ENCODE data around the gene PEDS1. TPM values are rescaled to one million over a fixed set of nuclear protein-coding genes. Genes with fewer than 3 reads are reported as not detected.

The PEDS1 gene
- total and polyA plus RNA-seq, 2 of the 13 experiments (the other 11 are each of a cell fraction or from before 2014, with no cell fraction given), result 30.5 to 93.9 TPM

DNA sequence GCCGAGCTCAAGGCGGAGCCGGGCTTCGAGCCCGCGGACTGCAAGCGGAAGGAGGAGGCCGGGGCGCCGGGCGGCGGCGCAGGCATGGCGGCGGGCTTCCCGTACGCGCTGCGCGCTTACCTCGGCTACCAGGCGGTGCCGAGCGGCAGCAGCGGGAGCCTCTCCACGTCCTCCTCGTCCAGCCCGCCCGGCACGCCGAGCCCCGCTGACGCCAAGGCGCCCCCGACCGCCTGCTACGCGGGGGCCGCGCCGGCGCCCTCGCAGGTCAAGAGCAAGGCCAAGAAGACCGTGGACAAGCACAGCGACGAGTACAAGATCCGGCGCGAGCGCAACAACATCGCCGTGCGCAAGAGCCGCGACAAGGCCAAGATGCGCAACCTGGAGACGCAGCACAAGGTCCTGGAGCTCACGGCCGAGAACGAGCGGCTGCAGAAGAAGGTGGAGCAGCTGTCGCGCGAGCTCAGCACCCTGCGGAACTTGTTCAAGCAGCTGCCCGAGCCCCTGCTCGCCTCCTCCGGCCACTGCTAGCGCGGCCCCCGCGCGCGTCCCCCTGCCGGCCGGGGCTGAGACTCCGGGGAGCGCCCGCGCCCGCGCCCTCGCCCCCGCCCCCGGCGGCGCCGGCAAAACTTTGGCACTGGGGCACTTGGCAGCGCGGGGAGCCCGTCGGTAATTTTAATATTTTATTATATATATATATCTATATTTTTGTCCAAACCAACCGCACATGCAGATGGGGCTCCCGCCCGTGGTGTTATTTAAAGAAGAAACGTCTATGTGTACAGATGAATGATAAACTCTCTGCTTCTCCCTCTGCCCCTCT lies 38.2 kb upstream of the PEDS1 start (continued):
- TF ChIP-seq GPN1 (CRISPR knock-in tag; IDR thresholded peaks at IDR 0.05; ENCODE audit: borderline replicate concordance), result 0 out of 2 replicates have a peak, but pooled peaks have one; percentile 20
- TF ChIP-seq YY1 (IDR thresholded peaks at IDR 0.05; ENCODE audit: insufficient read depth, insufficient replicate concordance, low read depth, low read length), result peak; percentile 85
- no peak for TF ChIP-seq ZNF354B (CRISPR knock-in tag; IDR thresholded peaks at IDR 0.05)
- peak; percentile 88 for TF ChIP-seq POLR2G (IDR thresholded peaks at IDR 0.05; ENCODE audit: low read depth, low read length)
- TF ChIP-seq, protein P1, sequence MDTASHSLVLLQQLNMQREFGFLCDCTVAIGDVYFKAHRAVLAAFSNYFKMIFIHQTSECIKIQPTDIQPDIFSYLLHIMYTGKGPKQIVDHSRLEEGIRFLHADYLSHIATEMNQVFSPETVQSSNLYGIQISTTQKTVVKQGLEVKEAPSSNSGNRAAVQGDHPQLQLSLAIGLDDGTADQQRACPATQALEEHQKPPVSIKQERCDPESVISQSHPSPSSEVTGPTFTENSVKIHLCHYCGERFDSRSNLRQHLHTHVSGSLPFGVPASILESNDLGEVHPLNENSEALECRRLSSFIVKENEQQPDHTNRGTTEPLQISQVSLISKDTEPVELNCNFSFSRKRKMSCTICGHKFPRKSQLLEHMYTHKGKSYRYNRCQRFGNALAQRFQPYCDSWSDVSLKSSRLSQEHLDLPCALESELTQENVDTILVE (CRISPR knock-in tag; IDR thresholded peaks at IDR 0.05), result no peak; the same call in 1 of the 2 replicates
- TF ChIP-seq PRMT3 (CRISPR knock-in tag; IDR thresholded peaks at IDR 0.05; ENCODE audit: borderline replicate concordance, low read depth), result peak; percentile 84; the same call in 1 of the 2 replicates
- no peak for TF ChIP-seq ZNF552 (CRISPR knock-in tag; IDR thresholded peaks at IDR 0.05; ENCODE audit: borderline replicate concordance)
- TF ChIP-seq ZNF549 (CRISPR knock-in tag; IDR thresholded peaks at IDR 0.05), result 0 out of 2 replicates have a peak, but pooled peaks have one; percentile 56
- TF ChIP-seq, protein P2, sequence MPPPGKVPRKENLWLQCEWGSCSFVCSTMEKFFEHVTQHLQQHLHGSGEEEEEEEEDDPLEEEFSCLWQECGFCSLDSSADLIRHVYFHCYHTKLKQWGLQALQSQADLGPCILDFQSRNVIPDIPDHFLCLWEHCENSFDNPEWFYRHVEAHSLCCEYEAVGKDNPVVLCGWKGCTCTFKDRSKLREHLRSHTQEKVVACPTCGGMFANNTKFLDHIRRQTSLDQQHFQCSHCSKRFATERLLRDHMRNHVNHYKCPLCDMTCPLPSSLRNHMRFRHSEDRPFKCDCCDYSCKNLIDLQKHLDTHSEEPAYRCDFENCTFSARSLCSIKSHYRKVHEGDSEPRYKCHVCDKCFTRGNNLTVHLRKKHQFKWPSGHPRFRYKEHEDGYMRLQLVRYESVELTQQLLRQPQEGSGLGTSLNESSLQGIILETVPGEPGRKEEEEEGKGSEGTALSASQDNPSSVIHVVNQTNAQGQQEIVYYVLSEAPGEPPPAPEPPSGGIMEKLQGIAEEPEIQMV (CRISPR knock-in tag; IDR thresholded peaks at IDR 0.05; ENCODE audit: low read depth), result no peak
- TF ChIP-seq, protein P3, sequence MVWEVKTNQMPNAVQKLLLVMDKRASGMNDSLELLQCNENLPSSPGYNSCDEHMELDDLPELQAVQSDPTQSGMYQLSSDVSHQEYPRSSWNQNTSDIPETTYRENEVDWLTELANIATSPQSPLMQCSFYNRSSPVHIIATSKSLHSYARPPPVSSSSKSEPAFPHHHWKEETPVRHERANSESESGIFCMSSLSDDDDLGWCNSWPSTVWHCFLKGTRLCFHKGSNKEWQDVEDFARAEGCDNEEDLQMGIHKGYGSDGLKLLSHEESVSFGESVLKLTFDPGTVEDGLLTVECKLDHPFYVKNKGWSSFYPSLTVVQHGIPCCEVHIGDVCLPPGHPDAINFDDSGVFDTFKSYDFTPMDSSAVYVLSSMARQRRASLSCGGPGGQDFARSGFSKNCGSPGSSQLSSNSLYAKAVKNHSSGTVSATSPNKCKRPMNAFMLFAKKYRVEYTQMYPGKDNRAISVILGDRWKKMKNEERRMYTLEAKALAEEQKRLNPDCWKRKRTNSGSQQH (CRISPR knock-in tag; IDR thresholded peaks at IDR 0.05; ENCODE audit: low read depth), result 0 out of 2 replicates have a peak, but pooled peaks have one; percentile 16
- peak; percentile 59; the same call in 2 of the 3 replicates for TF ChIP-seq MXI1 (IDR thresholded peaks at IDR 0.05; ENCODE audit: borderline replicate concordance, low read depth, low read length)
- TF ChIP-seq, protein P4, sequence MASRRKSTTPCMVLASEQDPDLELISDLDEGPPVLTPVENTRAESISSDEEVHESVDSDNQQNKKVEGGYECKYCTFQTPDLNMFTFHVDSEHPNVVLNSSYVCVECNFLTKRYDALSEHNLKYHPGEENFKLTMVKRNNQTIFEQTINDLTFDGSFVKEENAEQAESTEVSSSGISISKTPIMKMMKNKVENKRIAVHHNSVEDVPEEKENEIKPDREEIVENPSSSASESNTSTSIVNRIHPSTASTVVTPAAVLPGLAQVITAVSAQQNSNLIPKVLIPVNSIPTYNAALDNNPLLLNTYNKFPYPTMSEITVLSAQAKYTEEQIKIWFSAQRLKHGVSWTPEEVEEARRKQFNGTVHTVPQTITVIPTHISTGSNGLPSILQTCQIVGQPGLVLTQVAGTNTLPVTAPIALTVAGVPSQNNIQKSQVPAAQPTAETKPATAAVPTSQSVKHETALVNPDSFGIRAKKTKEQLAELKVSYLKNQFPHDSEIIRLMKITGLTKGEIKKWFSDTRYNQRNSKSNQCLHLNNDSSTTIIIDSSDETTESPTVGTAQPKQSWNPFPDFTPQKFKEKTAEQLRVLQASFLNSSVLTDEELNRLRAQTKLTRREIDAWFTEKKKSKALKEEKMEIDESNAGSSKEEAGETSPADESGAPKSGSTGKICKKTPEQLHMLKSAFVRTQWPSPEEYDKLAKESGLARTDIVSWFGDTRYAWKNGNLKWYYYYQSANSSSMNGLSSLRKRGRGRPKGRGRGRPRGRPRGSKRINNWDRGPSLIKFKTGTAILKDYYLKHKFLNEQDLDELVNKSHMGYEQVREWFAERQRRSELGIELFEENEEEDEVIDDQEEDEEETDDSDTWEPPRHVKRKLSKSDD (CRISPR knock-in tag; IDR thresholded peaks at IDR 0.05; ENCODE audit: low read depth), result peak; percentile 32; the same call in 1 of the 2 replicates
- TF ChIP-seq NFE2L2 (IDR thresholded peaks at IDR 0.05; ENCODE audit: low read length), result no peak
- TF ChIP-seq ZSCAN21 (CRISPR knock-in tag; IDR thresholded peaks at IDR 0.05; ENCODE audit: borderline replicate concordance), result peak; percentile 88
- TF ChIP-seq FOSL1 (CRISPR knock-in tag; IDR thresholded peaks at IDR 0.05; ENCODE audit: borderline replicate concordance), result no peak
- peak; percentile 57 for TF ChIP-seq ZBTB38 (CRISPR knock-in tag; IDR thresholded peaks at IDR 0.05)
- peak; percentile 82; the same call in 1 of the 2 replicates for TF ChIP-seq ISX (CRISPR knock-in tag; conservative IDR thresholded peaks at IDR 0.05)
- TF ChIP-seq, protein P5, sequence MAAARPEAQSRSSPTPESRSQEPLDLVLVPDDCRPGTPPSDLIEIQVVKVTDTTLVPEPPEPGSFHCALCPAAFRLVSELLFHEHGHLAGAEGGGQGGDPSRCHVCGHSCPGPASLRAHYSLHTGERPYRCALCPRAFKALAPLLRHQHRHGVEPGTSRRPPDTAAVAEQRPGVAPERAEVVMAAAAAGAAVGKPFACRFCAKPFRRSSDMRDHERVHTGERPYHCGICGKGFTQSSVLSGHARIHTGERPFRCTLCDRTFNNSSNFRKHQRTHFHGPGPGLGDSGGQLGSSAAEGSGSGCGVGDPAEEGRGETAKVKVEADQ (CRISPR knock-in tag; IDR thresholded peaks at IDR 0.05; ENCODE audit: borderline replicate concordance), result peak; percentile 97; the same call in 1 of the 2 replicates
- no peak for TF ChIP-seq ZNF569 (CRISPR knock-in tag; IDR thresholded peaks at IDR 0.05; ENCODE audit: borderline replicate concordance)
- TF ChIP-seq NR2F6 (IDR thresholded peaks at IDR 0.05), result no peak
- TF ChIP-seq NR2F6 (CRISPR knock-in tag; IDR thresholded peaks at IDR 0.05), result 0 out of 2 replicates have a peak, but pooled peaks have one; percentile 25
- TF ChIP-seq SMARCC2 (IDR thresholded peaks at IDR 0.05), result no peak

Measured in HepG2 (cell line).